ENCODE data around the gene ADAMTS17. TPM values are rescaled to one million over a fixed set of nuclear protein-coding genes. Genes with fewer than 3 reads are reported as not detected.

ADAMTS17 gene
- total RNA-seq, 6 experiments from 2014 or later: 14.6 to 34.7 (median 24.2) TPM

DNA sequence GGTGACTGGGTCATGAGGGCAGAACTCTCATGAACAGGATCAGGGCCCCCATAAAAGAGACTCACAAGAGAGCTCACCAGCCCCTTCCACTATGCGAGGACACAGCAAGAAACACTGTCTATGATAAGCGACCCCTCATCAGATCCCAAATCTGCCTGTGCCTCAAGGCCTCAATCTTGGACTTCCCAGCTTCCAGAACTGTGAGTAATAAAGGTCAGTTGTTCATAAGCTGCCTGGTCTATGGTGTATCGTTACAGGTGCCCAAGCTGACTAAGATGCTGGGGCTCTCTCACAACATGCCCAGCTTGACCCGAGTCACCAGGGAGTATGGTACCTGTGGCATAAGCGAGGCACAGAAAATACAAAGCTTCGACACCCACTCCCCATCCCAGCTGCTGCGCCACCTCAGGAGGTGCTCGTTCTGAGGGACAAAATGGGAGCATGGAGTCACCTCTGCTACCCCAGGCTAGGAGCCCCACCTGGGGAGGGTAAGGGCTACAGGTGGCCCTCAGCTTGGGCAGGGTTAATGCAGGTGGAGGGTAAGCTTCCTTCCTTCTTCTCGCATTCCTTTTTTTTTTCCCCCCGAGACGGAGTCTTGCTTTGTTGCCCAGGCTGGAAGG lies 234.1 kb downstream of the ADAMTS17 start:
- no peak overlapping the region for H3K27ac ChIP-seq
- ATAC-seq (no peak), DNase-seq (peak in 2 of 3 donors; percentile 13 to 23)
- WGBS (ENCODE audit: insufficient coverage, low coverage, low lambda C conversion rate, missing lambda C conversion rate): 74% methylated on average over 4 of the region's 11 CpGs
- H3K27me3 ChIP-seq: no peaks in the 10 kb centered on the region
- peaks cover 0 to 4% (median 0%) of the 10 kb centered on the region in 4 donors for H3K36me3 ChIP-seq
- H3K4me3 ChIP-seq: no peak overlapping the region
- H3K9me3 ChIP-seq: no peaks in the 10 kb centered on the region
- intact Hi-C loops (cut with DNase I): no loop called here
- TF ChIP-seq POLR2A (IDR thresholded peaks at IDR 0.05) (no peak), CTCF (IDR thresholded peaks at IDR 0.05) (no peak)
- H3K4me1 ChIP-seq: no peaks in the 10 kb centered on the region

DNA sequence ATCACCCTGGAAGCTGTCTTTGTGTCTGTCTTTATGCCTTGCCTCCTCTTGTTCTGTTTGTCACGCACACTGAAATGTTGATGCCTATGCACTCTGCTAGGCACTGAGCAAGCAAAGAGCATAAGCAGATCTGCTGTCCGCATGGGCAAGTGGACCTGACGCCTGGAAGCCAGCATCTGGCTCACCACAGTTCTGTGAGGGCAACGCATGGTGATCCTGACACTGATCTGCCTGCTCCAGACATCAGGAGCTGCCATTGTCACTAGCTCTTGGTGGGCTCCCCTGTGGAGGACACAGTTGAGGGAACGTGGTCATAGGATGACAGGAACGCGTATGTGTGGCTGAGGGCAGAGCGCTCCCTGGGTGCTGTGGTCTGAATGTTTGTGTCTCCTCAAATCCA lies 234.6 kb downstream of the ADAMTS17 start:
- no peak overlapping the region for H3K27ac ChIP-seq
- H3K4me3 ChIP-seq: no peak overlapping the region
- no peak for TF ChIP-seq POLR2A (IDR thresholded peaks at IDR 0.05)
- no peak for TF ChIP-seq CTCF (IDR thresholded peaks at IDR 0.05)
- peaks cover 0 to 4% (median 0%) of the 10 kb centered on the region in 4 donors for H3K36me3 ChIP-seq
- no peaks in the 10 kb centered on the region for H3K4me1 ChIP-seq
- WGBS (ENCODE audit: insufficient coverage, low coverage, low lambda C conversion rate, missing lambda C conversion rate): 100% methylated on average over 4 of the region's 8 CpGs
- peak in 2 of 3 donors; percentile 8 to 24 for DNase-seq
- ATAC-seq: no peak
- intact Hi-C loops (cut with DNase I): no loop called here
- H3K9me3 ChIP-seq: no peaks in the 10 kb centered on the region
- H3K27me3 ChIP-seq: no peaks in the 10 kb centered on the region

- DNase-seq (peak in 2 of 3 donors; percentile 15 to 20), ATAC-seq (no peak)
- Histone ChIP-seq H3K36me3 (peaks cover 0 to 4% (median 0%) of the 10 kb centered on the region in 4 donors), H3K27ac (no peak overlapping the region), H3K27me3 (no peaks in the 10 kb centered on the region), H3K9me3 (no peaks in the 10 kb centered on the region), H3K4me1 (no peaks in the 10 kb centered on the region), H3K4me3 (no peak overlapping the region)
- intact Hi-C loops (cut with DNase I): no loop called here
- WGBS (ENCODE audit: insufficient coverage, low coverage, low lambda C conversion rate, missing lambda C conversion rate): no CpG with 5 or more reads among the region's 8 CpGs
- no peak for TF ChIP-seq CTCF (IDR thresholded peaks at IDR 0.05)
These were observed 235.0 kb downstream of the ADAMTS17 start for GRCh38 chr15:100106732-100107131.

DNA sequence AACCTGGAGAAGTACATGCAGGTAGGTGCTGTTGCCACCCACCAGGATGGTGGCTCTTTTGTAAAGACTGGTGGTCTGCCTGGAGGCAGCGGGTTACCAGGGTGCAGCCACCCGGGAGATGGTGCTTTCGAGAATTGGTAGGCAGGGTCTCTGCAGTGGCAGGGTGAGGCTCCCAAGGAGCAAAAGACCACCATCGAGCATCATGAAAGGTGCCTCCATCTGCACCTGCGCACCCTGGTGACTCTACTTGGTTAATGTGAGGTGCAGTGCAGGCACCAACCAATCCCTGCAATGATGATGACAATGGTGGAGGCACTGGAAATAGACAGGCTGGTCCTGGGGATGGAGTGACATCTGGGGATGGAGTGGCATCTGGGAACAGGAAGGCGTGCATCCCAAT lies 236.7 kb downstream of the ADAMTS17 start:
- TF ChIP-seq CTCF (IDR thresholded peaks at IDR 0.05) (no peak), POLR2A (IDR thresholded peaks at IDR 0.05) (no peak)
- H3K27ac ChIP-seq: no peak overlapping the region
- peaks cover 0 to 4% (median 0%) of the 10 kb centered on the region in 4 donors for H3K36me3 ChIP-seq
- no peaks in the 10 kb centered on the region for H3K4me1 ChIP-seq
- DNase-seq (peak in 2 of 3 donors; percentile 12 to 27), ATAC-seq (no peak)
- 100% methylated on average over 2 of the region's 6 CpGs for WGBS (ENCODE audit: insufficient coverage, low coverage, low lambda C conversion rate, missing lambda C conversion rate)
- no peaks in the 10 kb centered on the region for H3K27me3 ChIP-seq
- intact Hi-C loops (cut with DNase I): no loop called here
- H3K9me3 ChIP-seq: no peaks in the 10 kb centered on the region
- H3K4me3 ChIP-seq: no peak overlapping the region

Measured in right lobe of liver (tissue), 6 donors.